ENCODE measurements around the gene STRN.
"Not testable (repeated sequence)": the region's sequence is repeated elsewhere in the genome, so short reads cannot be mapped to it uniquely, and the experiment has no call there.

The STRN gene

DNA sequence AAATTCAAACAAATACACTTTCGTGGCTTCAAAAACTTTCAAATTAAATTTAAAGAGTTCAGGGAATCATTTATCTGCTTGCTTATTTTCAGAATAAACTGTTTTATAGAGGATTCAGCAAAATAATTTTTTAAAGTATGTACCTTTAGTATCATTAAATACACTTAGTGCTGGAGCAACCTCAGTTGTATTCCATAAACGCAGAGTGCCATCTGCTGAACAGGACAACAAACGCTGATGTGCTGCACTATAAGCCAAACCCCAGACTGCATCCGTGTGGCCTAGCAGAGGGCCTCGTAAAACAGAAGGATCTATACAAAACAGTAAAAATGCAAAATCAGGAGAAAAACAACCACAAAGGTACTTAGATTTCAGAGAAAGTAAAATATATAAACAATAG lies 108.6 kb downstream of the STRN start:
- Mint-ChIP-seq H3K9me3 (ENCODE audit: low read depth) (no peaks in the 10 kb centered on the region), H3K4me3 (no peak overlapping the region), H3K4me1 (ENCODE audit: low read depth) (peaks cover 10% of the 10 kb centered on the region), H3K36me3 (peaks cover 20% of the 10 kb centered on the region), H3K27me3 (no peaks in the 10 kb centered on the region), H3K27ac (no peak overlapping the region)

DNA sequence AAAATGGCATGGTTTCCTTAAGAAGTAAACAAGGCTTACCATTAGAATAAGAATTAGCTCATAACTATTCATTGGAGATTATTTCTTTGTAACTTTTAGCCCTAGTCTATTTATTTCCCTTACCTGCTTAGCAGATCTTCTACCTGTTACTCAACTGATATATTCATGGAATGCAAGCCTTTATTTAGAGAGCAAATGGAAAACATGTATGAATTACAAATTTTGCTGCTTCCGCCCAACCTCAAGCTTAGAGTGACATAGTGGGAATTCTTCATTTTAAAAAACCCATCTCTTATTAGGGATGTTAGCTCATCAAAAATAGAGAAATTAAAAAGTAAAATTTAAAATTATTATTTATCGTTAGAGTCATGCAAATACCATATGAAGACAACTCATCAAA lies 110.9 kb downstream of the STRN start:
- Mint-ChIP-seq H3K4me3 (no peak overlapping the region), H3K9me3 (ENCODE audit: low read depth) (no peaks in the 10 kb centered on the region), H3K27me3 (no peaks in the 10 kb centered on the region)

DNA sequence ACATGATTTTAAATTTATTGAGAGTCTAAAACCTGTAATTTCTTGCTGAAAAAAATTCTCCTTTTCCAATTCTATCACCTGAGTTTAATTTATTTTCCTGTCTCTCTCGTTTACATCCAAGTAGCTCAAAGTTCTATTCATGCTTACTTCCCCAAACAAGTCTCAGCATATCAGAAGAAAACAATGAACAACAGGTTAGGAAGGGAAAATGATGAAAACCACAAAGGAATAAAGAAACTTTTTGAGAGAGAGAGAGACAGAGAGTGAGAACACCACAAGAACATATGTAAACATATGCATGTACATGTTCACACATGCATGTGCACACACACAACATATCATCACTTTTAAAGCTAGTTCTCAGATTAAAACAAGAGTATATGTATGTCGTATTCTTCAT lies 112.1 kb downstream of the STRN start:
- Mint-ChIP-seq H3K36me3 (peaks cover 23% of the 10 kb centered on the region), H3K27me3 (no peaks in the 10 kb centered on the region), H3K9me3 (ENCODE audit: low read depth) (no peaks in the 10 kb centered on the region), H3K4me3 (no peak overlapping the region), H3K27ac (no peak overlapping the region), H3K4me1 (ENCODE audit: low read depth) (peaks cover 10% of the 10 kb centered on the region)

More for the DNA sequence above, 110.9 kb downstream of the STRN start:
- Mint-ChIP-seq H3K36me3 (peaks cover 15% of the 10 kb centered on the region), H3K27ac (no peak overlapping the region), H3K4me1 (ENCODE audit: low read depth) (peaks cover 10% of the 10 kb centered on the region)

DNA sequence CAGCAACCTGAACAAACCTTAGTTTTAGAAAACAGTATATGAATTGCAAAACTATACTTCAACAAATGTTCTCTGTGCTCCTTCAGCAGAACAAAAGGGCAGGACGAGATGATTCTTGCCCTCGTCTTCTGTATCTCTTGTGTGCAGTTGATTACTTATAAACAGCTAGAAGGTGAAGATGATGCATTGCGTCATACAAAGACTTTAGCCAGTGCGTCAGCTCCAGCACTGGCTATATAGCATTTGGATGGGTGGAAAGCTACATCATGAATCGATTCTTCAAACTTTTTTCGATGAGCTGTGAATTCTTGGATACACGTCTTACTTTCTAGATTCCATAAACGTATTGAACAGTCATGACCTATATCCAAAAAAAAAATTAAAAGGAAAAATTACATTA lies 117.1 kb downstream of the STRN start:
- H3K9me3 Mint-ChIP-seq (ENCODE audit: low read depth) = no peaks in the 10 kb centered on the region
- H3K27ac Mint-ChIP-seq = no peak overlapping the region
- no peaks in the 10 kb centered on the region for H3K27me3 Mint-ChIP-seq
- H3K4me1 Mint-ChIP-seq (ENCODE audit: low read depth) = no peaks in the 10 kb centered on the region
- peaks cover 18% of the 10 kb centered on the region for H3K36me3 Mint-ChIP-seq
- H3K4me3 Mint-ChIP-seq = no peak overlapping the region

DNA sequence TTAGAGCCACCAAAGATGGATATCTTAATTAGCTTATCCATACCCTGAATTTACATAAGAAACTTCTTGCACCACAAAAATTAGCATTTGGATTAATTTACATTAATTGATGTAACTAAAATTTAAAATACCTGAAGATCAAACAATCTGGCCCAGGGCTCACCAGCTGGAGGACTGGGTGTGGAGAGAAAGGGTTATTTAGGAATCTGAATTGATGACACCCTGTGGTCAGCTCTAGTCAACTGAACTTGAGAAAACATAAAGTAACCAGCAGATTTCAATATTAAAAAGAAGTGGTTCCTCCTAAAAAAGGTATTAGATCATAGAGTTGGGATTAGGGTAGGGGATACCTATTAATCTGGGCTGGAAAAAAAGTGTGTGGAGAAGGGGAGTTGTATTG lies 122.5 kb downstream of the STRN start:
- Mint-ChIP-seq H3K27me3 (no peaks in the 10 kb centered on the region), H3K9me3 (ENCODE audit: low read depth) (no peaks in the 10 kb centered on the region), H3K4me1 (ENCODE audit: low read depth) (no peaks in the 10 kb centered on the region), H3K36me3 (peaks cover 6% of the 10 kb centered on the region), H3K4me3 (no peak overlapping the region), H3K27ac (no peak overlapping the region)

DNA sequence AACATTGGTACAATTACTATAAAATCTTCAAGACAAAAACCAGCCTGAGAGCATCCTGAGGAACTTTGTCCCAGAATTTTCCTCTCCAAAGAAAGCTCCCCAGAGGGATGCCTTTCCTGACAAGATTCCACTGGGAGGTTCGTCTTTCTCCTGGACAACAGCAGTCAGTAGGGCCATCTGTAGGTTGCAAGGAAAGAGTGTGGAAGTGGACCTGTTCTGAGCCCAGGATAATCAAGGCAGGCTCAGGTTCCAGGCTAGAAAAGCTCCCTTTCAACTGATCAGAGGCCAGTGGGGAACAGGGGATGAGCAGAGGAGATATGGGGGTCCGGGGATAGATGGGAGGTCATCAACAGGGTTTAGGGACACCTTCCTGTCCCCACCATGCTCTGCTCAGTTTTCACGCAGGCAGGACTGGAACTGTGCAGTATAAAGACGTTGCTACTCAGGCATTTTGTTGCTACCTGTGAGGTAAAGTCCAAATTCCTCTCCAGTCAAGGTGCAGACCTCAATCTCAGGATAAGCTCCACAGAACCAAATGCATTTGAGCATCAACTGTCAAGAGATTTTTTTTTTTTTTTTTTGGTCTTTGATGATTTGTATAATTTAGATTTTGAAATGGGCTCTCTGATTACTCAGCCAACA lies 126.2 kb downstream of the STRN start:
- Mint-ChIP-seq H3K9me3 (ENCODE audit: low read depth) (no peaks in the 10 kb centered on the region), H3K4me3 (no peak overlapping the region), H3K27ac (no peak overlapping the region), H3K36me3 (peaks cover 2% of the 10 kb centered on the region), H3K27me3 (no peaks in the 10 kb centered on the region), H3K4me1 (ENCODE audit: low read depth) (peaks cover 5% of the 10 kb centered on the region)

DNA sequence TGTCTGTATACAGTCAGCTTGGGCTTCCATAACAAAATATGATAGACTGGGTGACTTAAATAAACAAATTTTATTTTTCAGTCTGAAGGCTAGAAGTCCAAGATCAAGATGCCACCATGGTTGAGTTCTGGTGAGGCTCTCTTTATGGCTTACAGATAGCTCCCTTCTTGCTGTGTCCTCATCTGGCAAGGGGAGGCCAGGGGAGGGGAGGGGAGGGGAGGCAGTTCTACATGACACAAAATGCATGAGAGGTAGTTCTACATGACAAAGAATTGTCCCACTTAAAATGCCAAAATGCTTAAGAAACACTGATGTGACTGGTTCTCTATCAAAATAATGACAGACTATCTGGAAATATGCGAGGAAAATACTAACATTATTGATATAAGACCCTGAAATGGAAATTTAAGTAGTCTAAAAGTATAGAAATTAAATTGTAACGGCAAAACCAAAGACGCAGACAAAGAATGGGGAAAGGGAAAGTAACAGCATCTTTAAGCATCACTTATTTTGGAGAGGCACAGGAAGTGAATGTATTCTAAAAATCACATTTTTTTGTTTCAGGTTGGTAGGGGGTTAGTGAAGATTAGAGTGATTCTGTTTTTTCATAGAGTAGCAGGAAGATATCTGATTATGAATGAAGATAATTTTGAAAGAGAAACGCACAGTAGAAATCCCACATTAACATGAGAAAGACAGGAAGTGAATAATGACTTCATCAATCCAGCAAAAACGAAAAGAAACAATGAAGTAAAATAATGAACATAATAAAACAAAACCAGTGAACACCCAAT lies 131.4 kb downstream of the STRN start:
- Mint-ChIP-seq H3K27me3 (no peaks in the 10 kb centered on the region), H3K27ac (no peak overlapping the region), H3K36me3 (peaks cover 3% of the 10 kb centered on the region)

DNA sequence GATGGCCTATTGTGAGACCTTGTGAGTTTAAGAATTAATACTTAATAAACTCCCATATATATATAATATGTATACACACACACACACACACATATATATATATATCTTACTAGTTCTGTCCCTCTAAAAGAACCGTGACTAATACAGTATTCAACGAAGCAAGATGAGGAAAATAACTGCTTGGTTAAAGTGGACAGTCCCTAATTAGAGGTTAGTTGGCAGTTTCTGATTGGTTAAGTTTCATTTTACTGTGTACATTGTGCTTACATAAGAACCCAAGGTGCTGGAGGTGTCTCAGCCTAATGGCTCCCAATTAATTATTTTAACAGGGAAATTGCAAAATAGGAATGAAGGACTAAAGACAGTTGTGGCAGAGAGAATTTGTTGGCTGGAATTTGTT lies 132.1 kb downstream of the STRN start:
- no peak overlapping the region for H3K4me3 Mint-ChIP-seq
- no peaks in the 10 kb centered on the region for H3K27me3 Mint-ChIP-seq
- H3K4me1 Mint-ChIP-seq (ENCODE audit: low read depth) = peaks cover 10% of the 10 kb centered on the region
- no peak overlapping the region for H3K27ac Mint-ChIP-seq
- H3K36me3 Mint-ChIP-seq = peaks cover 3% of the 10 kb centered on the region
- H3K9me3 Mint-ChIP-seq (ENCODE audit: low read depth) = no peaks in the 10 kb centered on the region

More for the DNA sequence above, 131.4 kb downstream of the STRN start:
- Mint-ChIP-seq H3K4me1 (ENCODE audit: low read depth) (peaks cover 10% of the 10 kb centered on the region), H3K4me3 (no peak overlapping the region), H3K9me3 (ENCODE audit: low read depth) (no peaks in the 10 kb centered on the region)

DNA sequence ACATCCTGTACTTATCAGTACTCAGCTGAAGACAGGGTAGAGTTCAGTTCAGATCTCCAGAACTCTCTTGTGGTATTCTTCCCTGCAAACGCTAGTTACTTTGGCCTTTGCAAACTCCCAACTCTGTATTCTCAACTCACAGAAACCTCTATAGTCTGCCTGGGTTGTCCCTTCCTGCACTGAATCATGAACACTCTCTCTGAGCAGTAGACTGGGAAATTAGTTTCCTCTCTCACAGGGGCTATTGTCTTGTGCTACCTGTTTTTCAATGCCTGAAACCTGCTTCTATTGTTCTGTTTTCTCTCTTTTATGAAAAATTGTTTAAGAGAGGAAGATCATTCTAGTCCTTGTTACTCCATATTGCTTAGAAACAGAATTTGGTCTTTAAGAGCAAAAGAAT lies 135.2 kb downstream of the STRN start:
- no peak overlapping the region for H3K27ac Mint-ChIP-seq
- H3K36me3 Mint-ChIP-seq = peaks cover 3% of the 10 kb centered on the region
- H3K9me3 Mint-ChIP-seq (ENCODE audit: low read depth) = no peaks in the 10 kb centered on the region
- peaks cover 10% of the 10 kb centered on the region for H3K4me1 Mint-ChIP-seq (ENCODE audit: low read depth)
- H3K4me3 Mint-ChIP-seq = no peak overlapping the region
- H3K27me3 Mint-ChIP-seq = peaks cover 5% of the 10 kb centered on the region

DNA sequence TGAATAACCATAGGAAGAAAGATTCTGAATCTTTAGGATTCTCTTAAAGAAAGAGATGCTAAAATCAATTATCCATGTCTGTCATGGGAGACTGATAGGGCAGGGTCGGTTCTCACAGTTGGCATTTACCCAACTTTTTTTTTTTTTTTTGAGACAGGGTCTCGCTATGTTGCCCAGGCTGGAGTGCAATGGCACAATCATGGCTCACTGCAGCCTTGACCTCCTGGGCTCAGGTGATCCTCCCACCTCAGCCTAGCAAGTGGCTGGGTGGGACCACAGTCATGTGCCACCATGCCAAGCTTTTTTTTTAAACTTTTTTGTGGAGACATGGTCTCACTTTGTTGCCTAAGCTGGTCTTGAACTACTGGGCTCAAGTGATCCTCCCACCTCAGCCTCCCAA lies 141.7 kb downstream of the STRN start:
- not testable (repeated sequence) for H3K9me3 Mint-ChIP-seq (ENCODE audit: low read depth); H3K4me1 Mint-ChIP-seq (ENCODE audit: low read depth); H3K4me3 Mint-ChIP-seq; H3K36me3 Mint-ChIP-seq; H3K27me3 Mint-ChIP-seq; H3K27ac Mint-ChIP-seq

DNA sequence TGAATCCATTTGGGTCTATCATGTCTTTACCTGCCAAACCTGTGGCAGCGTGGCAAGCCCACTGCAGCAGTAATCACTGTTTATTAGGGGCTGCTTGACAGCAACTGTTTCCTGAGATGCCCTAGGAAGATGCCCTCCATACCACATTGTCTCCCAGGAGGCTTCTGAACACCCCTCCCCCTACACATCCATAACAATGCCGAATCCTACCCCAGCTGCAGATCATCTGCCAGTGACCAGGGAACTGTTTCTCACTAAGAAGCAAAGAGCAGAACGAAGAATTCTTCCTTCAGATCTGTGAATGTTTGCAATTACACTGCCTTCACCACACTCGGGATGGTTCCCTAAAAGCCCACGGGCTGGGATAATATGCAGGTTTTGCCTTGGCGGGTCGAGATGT lies 142.1 kb downstream of the STRN start:
- Mint-ChIP-seq H3K27ac (no peak overlapping the region), H3K9me3 (ENCODE audit: low read depth) (no peaks in the 10 kb centered on the region), H3K4me1 (ENCODE audit: low read depth) (no peaks in the 10 kb centered on the region), H3K36me3 (no peaks in the 10 kb centered on the region), H3K4me3 (no peak overlapping the region), H3K27me3 (peaks cover 5% of the 10 kb centered on the region)

DNA sequence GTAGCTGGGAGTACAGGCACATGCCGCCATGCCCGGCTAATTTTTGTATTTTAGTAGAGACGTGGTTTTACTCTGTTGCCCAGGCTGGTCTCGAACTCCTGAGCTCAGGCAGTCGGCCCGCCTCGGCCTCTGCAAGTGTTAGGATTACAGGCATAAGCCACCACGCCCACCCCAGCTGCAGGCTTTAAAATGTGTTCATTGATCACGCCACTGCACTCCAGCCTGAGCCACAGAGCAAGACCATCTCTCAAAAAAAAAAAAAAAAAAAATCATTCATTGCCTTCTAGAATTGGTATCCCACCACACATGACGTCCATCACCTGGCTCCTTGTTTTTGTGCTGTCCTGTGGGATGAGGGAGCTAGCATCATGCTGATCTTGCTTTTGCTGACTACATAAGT lies 142.5 kb downstream of the STRN start:
- Mint-ChIP-seq H3K36me3 (no peaks in the 10 kb centered on the region), H3K4me3 (no peak overlapping the region), H3K4me1 (ENCODE audit: low read depth) (no peaks in the 10 kb centered on the region), H3K27me3 (peaks cover 3% of the 10 kb centered on the region), H3K9me3 (ENCODE audit: low read depth) (no peaks in the 10 kb centered on the region), H3K27ac (no peak overlapping the region)

DNA sequence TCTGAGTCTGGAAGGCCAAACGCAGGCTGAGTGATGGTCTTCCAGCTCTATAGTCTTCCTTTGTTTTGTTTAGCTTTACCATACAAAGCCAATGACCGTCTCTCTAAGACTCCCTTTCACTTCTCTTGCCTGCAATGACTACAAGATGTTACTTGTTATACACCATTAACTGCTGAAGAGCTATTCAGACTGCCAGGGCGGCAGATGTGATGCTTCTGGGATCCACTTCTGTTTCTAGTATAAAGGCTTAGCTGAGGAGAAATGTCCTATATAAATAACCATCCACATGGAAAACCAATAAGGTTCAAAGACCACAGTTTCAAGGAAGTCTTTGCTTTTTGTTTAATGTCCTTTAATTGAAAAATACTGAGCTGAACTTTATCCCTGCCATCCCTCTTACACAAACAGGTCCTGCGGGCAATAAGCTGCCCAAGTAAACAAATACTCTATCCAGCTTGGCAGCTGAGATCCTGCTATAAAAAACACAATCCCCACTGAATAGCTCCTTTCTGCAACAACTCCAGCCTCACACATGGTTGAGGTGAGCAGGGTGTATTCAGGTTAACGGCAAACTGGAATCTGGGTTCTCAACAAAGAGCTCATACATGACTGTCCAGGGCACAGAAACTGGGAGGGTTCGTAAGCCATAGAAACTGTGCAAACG lies 145.3 kb downstream of the STRN start:
- H3K9me3 Mint-ChIP-seq (ENCODE audit: low read depth) = no peaks in the 10 kb centered on the region
- H3K27me3 Mint-ChIP-seq = no peaks in the 10 kb centered on the region
- no peak overlapping the region for H3K4me3 Mint-ChIP-seq
- no peaks in the 10 kb centered on the region for H3K4me1 Mint-ChIP-seq (ENCODE audit: low read depth)
- no peak overlapping the region for H3K27ac Mint-ChIP-seq
- no peaks in the 10 kb centered on the region for H3K36me3 Mint-ChIP-seq

DNA sequence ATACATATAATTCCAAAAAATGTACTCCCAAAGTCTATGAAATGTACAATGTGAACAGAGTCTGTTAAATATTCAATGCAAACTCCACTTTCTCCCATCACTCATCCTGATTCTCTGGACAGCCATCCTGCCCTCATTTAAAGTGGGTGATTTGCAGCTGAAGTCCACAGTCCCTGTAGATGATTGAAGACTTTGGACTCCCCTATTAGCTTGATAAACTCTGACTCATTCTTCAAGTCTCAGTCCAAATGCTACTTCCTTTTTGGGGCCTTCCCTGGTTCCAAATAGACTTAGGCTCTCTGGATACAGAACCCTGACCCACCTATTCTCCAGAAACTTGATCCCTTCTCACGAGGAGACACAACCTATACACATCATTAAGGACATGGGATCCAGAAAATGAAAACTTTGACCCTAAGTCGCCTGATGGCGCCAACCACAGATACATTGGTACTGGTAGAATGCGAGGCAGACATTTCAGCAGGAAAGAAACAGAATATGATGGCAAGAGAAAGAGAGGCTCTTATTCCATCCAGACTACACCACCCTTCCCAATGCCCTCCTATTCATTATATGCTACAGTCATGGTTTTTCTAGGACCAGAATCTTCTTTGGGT lies 147.1 kb downstream of the STRN start:
- Mint-ChIP-seq H3K27me3 (no peaks in the 10 kb centered on the region), H3K36me3 (no peaks in the 10 kb centered on the region), H3K4me3 (no peak overlapping the region), H3K27ac (no peak overlapping the region), H3K4me1 (ENCODE audit: low read depth) (no peaks in the 10 kb centered on the region), H3K9me3 (ENCODE audit: low read depth) (no peaks in the 10 kb centered on the region)

DNA sequence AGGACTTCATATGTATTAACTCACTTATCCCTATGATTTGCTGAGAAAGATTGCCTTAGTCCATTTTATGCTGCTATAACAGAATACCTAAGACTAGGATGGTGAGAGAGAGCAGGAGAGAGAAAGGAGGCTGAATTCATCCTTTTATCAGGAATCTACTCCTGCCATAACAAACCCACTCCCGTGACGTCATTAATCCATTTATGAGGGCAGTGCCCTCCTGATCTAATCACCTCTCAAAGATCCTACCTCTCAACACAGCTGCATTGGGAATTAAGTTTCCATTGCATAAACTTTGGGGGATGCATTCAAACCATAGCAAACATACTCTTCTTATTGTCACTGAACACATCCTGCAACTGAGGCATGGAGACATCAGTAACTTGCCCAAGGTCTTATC lies 147.8 kb downstream of the STRN start:
- Mint-ChIP-seq H3K9me3 (ENCODE audit: low read depth) (no peaks in the 10 kb centered on the region), H3K27me3 (no peaks in the 10 kb centered on the region), H3K36me3 (no peaks in the 10 kb centered on the region), H3K4me1 (ENCODE audit: low read depth) (no peaks in the 10 kb centered on the region), H3K27ac (no peak overlapping the region), H3K4me3 (no peak overlapping the region)
